Activated gamma-delta T cell treated with anti-CD3 and anti-CD28 coated beads, Interleukin-2, amount 50 U/mL, for 16 hours (primary cell): Measurements from ENCODE around the gene RNASE9.
"Not testable (repeated sequence)": the region's sequence is repeated elsewhere in the genome, so short reads cannot be mapped to it uniquely, and the experiment has no call there.

ENCODE experiments used
- DNase-seq: peaks from one replicate; pipeline ENCODE4 v3.0.0-alpha.2; 2020; ENCODE audit warnings: low read depth

Gene RNASE9

GRCh38 chr14:20560961-20561360 is at the start of gene RNASE9:
RNASE9 (minus strand) TSS chr14:20561047.
- DNase-seq: no peak

DNA sequence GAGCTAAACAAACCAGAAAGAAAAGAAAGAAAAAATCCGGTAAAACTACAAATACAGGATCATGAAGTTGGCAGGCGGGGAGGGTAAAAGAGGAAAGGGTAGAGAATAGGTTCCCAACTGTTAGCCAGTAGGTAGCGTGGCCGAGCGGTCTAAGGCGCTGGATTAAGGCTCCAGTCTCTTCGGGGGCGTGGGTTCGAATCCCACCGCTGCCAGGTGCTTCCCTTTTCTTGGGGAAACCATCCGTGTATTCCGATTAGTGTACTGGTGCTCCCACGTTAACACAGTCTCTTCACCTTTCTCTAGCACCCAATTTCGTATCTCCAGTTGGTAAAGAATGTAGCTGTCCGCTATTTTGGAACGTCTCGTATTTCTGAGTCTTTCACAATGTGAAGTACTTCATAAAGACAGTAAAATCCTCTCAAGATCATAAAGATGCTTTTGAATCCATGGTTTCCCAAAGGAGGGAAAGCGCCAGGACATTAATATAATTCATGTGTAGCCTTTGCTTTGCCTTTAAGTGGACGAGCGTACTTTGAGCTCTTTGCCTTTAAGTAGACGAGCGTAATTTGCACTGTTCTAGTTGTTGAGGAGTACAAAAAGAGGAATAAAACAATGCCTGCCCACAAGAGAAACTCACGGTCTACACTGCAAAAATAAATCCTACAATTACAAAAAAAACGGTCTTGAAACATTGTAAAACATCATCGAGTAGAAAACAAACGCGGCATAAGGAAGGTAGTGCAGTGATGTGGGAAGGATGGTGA is 49.3 kb upstream of the RNASE9 start:
- DNase-seq: peak; percentile 48

- DNase-seq: peak; percentile 28
Observed at GRCh38 chr14:20609215-20610001, 48.6 kb upstream of the RNASE9 start.

- no peak for DNase-seq
Observed at GRCh38 chr14:20608383-20609110, 47.7 kb upstream of the RNASE9 start.

DNA sequence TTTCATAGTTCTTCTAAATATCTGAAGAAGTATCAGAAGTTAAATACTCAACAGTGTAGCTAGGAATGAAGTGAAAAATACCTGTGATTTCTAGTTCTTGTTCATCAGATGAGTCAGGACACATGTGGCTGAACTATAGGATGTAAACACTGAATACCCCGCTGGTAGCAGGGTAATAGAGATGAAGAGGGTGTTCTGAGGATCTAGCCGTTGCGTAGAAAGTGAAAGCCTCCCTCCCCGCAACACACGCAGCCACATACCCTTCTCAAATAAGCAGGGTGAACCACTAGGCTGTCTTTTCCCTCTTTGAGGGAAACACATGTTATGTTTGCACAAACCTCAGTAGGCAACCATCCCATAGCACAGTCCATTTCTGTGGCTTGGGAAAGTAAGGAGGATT is 46.8 kb upstream of the RNASE9 start:
- DNase-seq: no peak

DNA sequence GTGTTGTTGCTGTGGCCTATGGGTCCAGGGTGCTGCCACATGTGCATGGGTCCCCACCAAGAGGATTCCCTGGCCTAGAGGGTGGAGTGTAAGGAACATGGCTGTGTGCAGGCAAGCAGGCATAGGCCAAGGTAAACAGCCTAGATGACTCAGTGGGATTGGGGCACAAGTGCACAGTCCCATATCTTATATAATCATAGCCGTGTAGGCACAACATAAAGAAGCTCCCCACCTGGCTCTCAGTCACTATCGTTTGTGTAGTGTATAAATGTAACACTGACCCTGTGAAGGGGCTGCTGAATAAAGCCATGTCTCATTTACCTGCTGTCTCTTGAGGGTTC is 46.0 kb upstream of the RNASE9 start:
- DNase-seq: no peak

- DNase-seq: no peak
Observed at GRCh38 chr14:20606190-20606901, 45.5 kb upstream of the RNASE9 start.

GRCh38 chr14:20603813-20604690 is 43.2 kb upstream of the RNASE9 start:
- no peak for DNase-seq

DNA sequence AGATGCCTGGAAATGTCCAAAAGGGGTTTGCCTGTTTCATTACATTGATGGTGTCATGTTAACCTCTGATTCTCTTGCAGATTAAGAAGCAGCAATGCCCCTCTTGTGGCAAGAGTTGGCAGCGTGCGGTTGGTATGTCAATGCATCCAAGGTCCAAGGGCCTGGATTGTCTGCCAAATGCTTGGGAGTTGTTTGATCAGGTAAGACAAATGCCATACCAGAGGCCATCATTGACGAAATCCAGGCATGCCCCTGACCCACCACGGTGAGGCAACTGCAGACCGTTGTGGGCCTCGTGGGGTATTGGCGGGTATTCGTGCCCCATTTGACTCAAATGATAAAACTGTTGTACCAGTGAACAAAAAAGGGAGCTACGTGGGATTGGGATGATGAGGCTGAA is 41.7 kb upstream of the RNASE9 start:
- DNase-seq: no peak

GRCh38 chr14:20601522-20601921 is 40.7 kb upstream of the RNASE9 start:
- no peak for DNase-seq

- DNase-seq: no peak
Observed at GRCh38 chr14:20597108-20597507, 36.3 kb upstream of the RNASE9 start.

DNA sequence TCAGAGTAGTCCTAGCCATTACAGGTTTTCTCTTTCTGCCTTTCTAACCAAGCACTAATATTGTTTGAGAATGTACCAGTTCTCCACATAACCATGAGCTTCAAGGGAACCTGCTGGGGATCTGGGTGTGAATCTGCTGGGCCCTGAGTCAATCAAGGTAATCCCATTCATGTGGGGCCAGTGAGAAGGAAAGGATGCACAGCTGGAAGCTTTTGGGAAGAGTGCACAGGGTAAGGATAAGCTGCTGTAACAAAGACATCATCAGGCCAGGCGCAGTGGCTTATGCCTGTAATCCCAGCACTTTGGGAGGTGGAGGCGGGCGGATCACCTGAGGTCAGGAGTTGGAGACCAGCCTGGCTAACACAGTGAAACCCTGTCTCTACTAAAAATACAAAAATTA is 34.9 kb upstream of the RNASE9 start:
- DNase-seq: not testable (repeated sequence)

- no peak for DNase-seq
Observed at GRCh38 chr14:20592574-20592973, 31.7 kb upstream of the RNASE9 start.

- DNase-seq: no peak
Observed at GRCh38 chr14:20591235-20591634, 30.4 kb upstream of the RNASE9 start, which contains the start of gene RNASE12. RNASE12 (minus strand) TSS chr14:20591376; CDS start chr14:20590723, 653 bp downstream.

DNA sequence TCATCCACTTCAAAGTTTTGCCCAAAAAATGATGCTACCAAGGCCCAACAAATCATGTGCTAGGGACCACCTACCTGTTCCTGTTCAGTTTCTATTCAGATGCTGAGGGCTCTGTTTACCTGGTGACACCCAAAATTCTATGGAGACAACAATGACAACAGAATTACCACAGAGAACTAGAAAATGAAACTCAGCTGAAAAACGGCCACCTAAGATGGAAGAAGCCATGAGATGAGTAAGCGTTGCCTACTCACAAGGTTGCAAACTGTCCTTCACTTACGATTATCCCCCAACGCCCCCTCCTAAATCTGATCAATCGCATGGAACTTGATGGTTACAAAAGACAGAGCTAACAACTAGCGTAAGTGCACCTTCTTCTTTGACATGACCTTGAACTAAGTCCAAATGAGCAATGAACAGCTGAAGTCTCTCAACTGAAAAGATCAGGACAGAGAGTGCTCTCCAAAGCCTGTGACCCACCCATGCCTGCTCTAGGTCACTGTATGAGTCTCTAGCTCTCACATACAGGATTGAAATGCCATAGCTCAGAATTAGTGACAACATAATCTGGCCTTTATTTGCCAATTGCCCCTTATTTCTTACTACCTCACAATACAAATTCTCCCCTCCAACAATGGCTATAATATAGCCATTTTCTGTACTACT is 26.8 kb upstream of the RNASE9 start, which contains the start of gene RNASE11:
Gene RNASE11 (minus strand): TSS at position 513 of the 666 bp plus-strand sequence.
- no peak for DNase-seq

DNA sequence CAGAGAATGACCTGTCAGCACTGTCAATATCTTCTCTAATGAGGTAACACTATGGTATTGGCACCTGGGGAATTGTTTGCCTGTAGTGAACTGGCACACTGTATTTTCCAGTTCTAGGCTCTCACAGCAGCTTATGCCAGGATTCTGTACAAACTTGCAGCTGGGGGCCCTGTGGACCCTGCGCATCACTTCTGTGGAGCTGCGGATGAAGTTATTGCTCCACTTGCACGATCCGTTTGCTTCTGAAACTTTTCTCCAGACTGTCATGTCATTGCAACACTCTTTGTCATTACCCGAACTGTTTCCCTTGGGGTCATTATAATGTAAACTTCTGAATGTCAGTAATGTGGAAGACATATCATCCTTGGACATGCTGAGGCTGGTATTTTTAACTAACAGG is 23.1 kb upstream of the RNASE9 start:
- no peak for DNase-seq

DNA sequence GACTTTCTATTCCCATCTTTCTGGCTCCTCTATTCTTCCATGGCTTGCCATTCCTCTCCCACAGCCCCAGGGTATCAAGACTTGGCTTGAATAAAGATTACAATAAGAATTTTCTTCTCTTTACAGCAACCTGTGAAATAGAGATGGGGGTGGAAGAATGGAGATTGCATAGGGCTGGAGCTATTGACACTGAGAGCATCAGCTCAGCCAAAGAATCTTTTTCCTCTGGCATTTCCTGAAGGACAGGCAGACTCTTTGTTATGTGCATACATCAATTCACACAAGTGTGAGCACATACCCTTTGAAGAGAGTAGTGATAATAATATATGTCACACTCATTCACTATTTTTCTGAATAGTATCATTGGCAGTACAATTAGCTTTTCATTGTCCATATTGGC is 22.3 kb upstream of the RNASE9 start:
- DNase-seq: no peak

DNA sequence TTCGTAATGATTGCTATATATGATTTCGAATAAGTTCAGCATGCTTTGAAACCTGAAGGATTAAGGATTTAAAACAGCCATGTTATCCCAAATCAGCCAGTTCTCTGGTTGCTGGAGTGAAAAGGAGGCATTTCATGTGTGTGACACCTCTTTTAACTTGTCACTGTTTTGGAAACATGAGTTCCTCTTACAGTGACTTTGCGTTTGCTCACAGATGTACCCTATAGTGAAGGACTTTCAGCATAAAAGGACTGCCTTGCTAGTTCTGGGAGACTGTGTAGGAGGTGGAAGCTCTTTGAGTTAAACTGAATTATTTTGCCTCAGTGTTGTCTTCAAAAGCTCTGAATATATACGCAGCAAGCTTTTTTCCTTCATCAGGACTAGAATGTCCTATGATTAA is 19.4 kb upstream of the RNASE9 start:
- DNase-seq: no peak

DNA sequence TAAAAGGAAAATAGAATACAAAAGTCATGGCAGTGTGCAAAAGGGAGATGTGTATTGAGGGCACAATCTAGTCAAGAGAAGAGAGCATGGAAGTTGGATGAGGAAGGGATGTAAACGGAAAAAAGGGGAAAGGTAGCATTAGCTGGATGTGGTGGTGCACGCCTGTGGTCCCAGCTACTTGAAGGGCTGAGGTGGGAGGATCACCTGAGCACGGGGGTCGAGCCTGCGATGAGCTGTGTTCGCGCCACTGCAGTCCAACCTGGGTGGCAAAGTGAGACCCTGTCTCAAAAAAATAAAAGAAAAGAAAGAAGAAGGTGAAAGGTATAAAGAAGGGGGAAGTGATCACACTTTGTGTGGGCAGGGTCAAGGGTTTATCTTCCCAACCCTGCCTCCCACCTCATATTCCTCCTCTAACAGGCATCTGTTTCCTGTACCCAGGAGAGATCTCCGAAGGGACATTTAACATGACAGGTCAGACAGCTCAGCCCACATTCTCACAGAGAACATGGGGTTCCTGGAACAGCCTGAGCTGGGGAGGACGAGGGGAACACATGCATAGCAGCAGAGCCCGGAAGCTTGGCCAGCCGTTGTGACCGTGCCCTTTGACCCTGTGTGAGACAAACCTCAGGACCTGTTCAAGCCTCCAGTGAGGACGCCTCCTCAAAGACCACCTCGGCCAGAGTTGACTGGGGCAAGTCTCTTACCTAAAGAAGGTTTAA is 18.1 kb upstream of the RNASE9 start:
- no peak for DNase-seq

DNA sequence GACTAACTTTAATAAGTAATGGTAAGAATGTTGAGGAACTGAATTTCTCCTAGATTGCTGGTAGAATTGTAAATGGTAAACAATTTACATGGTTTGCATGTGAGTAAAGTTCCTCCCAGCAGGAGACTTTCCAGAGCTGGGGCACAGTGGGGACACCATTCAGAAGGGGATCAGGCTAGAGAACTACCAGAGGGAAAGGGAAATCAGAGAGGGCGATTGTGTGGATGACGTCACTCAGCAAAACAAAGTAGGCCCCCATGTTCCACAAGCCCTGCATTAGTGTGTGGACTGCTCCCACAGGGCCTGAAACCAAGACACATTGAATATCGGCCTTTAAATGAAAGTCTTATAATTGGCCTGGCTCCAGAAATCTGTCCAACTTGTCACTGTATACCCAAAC is 17.5 kb upstream of the RNASE9 start:
- no peak for DNase-seq
